ENCODE measurements around the gene MGME1. TPM values are rescaled to one million over a fixed set of nuclear protein-coding genes. Genes with fewer than 3 reads are reported as not detected.

MGME1 gene
- total RNA-seq, 1 donor = 8.3 TPM

- TF ChIP-seq CTCF (IDR thresholded peaks at IDR 0.05; ENCODE audit: extremely low read depth, low read depth, low read length) = no peak
- no peaks in the 10 kb centered on the region for H3K4me1 ChIP-seq (ENCODE audit: insufficient read depth, low read length)
Observed at GRCh38 chr20:18014411-18014810, 45.6 kb downstream of the MGME1 start.

GRCh38 chr20:18016772-18017171 lies 48.0 kb downstream of the MGME1 start:
- Histone ChIP-seq H3K4me3 (ENCODE audit: insufficient read depth, low read length) (no peak overlapping the region), H3K27ac (ENCODE audit: low read depth, low read length) (no peak overlapping the region), H3K36me3 (ENCODE audit: insufficient read depth, low read length) (no peaks in the 10 kb centered on the region), H2AFZ (ENCODE audit: low read length) (no peak overlapping the region), H3K9me3 (ENCODE audit: low read depth, low read length) (no peaks in the 10 kb centered on the region), H3K27me3 (ENCODE audit: insufficient read depth, low read length) (no peaks in the 10 kb centered on the region), H3K79me2 (ENCODE audit: insufficient read depth, low read length) (no peaks in the 10 kb centered on the region), H4K20me1 (ENCODE audit: insufficient read depth, low read length) (no peaks in the 10 kb centered on the region), H3K4me2 (ENCODE audit: insufficient read depth, low read length) (no peak overlapping the region), H3K4me1 (ENCODE audit: insufficient read depth, low read length) (no peaks in the 10 kb centered on the region)
- TF ChIP-seq CTCF (IDR thresholded peaks at IDR 0.05; ENCODE audit: extremely low read depth, low read depth, low read length) = no peak
- no peak for DNase-seq (ENCODE audit: insufficient read length, low spot score, missing footprints)

More at GRCh38 chr20:18014411-18014810, 45.6 kb downstream of the MGME1 start:
- Histone ChIP-seq H3K27ac (ENCODE audit: low read depth, low read length) (no peak overlapping the region), H2AFZ (ENCODE audit: low read length) (no peak overlapping the region), H3K4me2 (ENCODE audit: insufficient read depth, low read length) (no peak overlapping the region), H3K36me3 (ENCODE audit: insufficient read depth, low read length) (no peaks in the 10 kb centered on the region), H3K9me3 (ENCODE audit: low read depth, low read length) (no peaks in the 10 kb centered on the region), H3K79me2 (ENCODE audit: insufficient read depth, low read length) (no peaks in the 10 kb centered on the region), H3K4me3 (ENCODE audit: insufficient read depth, low read length) (no peak overlapping the region), H4K20me1 (ENCODE audit: insufficient read depth, low read length) (no peaks in the 10 kb centered on the region), H3K27me3 (ENCODE audit: insufficient read depth, low read length) (no peaks in the 10 kb centered on the region)
- DNase-seq (ENCODE audit: insufficient read length, low spot score, missing footprints) = no peak

GRCh38 chr20:18018100-18018499 lies 49.3 kb downstream of the MGME1 start:
- no peaks in the 10 kb centered on the region for H3K27me3 ChIP-seq (ENCODE audit: insufficient read depth, low read length)
- no peak overlapping the region for H3K4me2 ChIP-seq (ENCODE audit: insufficient read depth, low read length)
- no peaks in the 10 kb centered on the region for H3K4me1 ChIP-seq (ENCODE audit: insufficient read depth, low read length)

GRCh38 chr20:18019068-18019467 lies 50.2 kb downstream of the MGME1 start:
- Histone ChIP-seq H4K20me1 (ENCODE audit: insufficient read depth, low read length) (no peaks in the 10 kb centered on the region), H3K4me1 (ENCODE audit: insufficient read depth, low read length) (no peaks in the 10 kb centered on the region), H3K4me2 (ENCODE audit: insufficient read depth, low read length) (no peak overlapping the region), H3K27ac (ENCODE audit: low read depth, low read length) (no peak overlapping the region), H2AFZ (ENCODE audit: low read length) (no peak overlapping the region), H3K79me2 (ENCODE audit: insufficient read depth, low read length) (no peaks in the 10 kb centered on the region), H3K4me3 (ENCODE audit: insufficient read depth, low read length) (no peak overlapping the region), H3K36me3 (ENCODE audit: insufficient read depth, low read length) (no peaks in the 10 kb centered on the region), H3K27me3 (ENCODE audit: insufficient read depth, low read length) (no peaks in the 10 kb centered on the region), H3K9me3 (ENCODE audit: low read depth, low read length) (no peaks in the 10 kb centered on the region)
- peak; percentile 58 for TF ChIP-seq CTCF (IDR thresholded peaks at IDR 0.05; ENCODE audit: extremely low read depth, low read depth, low read length)
- DNase-seq (ENCODE audit: insufficient read length, low spot score, missing footprints) = peak; percentile 82

More at GRCh38 chr20:18018100-18018499, 49.3 kb downstream of the MGME1 start:
- no peaks in the 10 kb centered on the region for H3K36me3 ChIP-seq (ENCODE audit: insufficient read depth, low read length)
- no peaks in the 10 kb centered on the region for H3K9me3 ChIP-seq (ENCODE audit: low read depth, low read length)
- DNase-seq (ENCODE audit: insufficient read length, low spot score, missing footprints) = no peak
- TF ChIP-seq CTCF (IDR thresholded peaks at IDR 0.05; ENCODE audit: extremely low read depth, low read depth, low read length) = no peak
- no peak overlapping the region for H3K4me3 ChIP-seq (ENCODE audit: insufficient read depth, low read length)
- no peaks in the 10 kb centered on the region for H3K79me2 ChIP-seq (ENCODE audit: insufficient read depth, low read length)
- H2AFZ ChIP-seq (ENCODE audit: low read length) = no peak overlapping the region
- no peaks in the 10 kb centered on the region for H4K20me1 ChIP-seq (ENCODE audit: insufficient read depth, low read length)
- H3K27ac ChIP-seq (ENCODE audit: low read depth, low read length) = no peak overlapping the region
